Liver (tissue), 3 donors: ENCODE results near the gene TGFBR3.

Experiments used
- CTCF ChIP-seq: fragments of 150-350 bp; IDR thresholded peaks from 2 replicates; pipeline ENCODE4 v1.5.1; 2017; ENCODE audit warnings: improper control_type of control experiment, low read depth, low read length; ENCODE audit not compliant: missing input control
- FOXA1 ChIP-seq: IDR thresholded peaks from 2 replicates; pipeline ENCODE4 v1.6.1; 2016; ENCODE audit warnings: antibody characterized with exemption
- GABPA ChIP-seq, 2 donors: IDR thresholded peaks in 1 of 2; conservative IDR thresholded peaks in 1 of 2; 2 replicates each; pipeline ENCODE4 v1.6.1; 2016; ENCODE audit warnings: antibody characterized with exemption in 2 of 2, mild to moderate bottlenecking in 1 of 2, moderate library complexity in 1 of 2
- SP1 ChIP-seq: IDR thresholded peaks from 2 replicates; pipeline ENCODE4 v1.6.1; 2018; ENCODE audit warnings: antibody characterized with exemption, mild to moderate bottlenecking
- YY1 ChIP-seq: IDR thresholded peaks from 2 replicates; pipeline ENCODE4 v1.6.1; 2016; ENCODE audit warnings: antibody characterized with exemption, mild to moderate bottlenecking
- TF ChIP-seq, protein P1 (sequence below): IDR thresholded peaks from 2 replicates; pipeline ENCODE4 v1.6.1; 2016; ENCODE audit warnings: antibody characterized with exemption
- donor health status: healthy.
- donor health status: healthy.

GRCh38 chr1:91752324-91752723, 133.6 kb downstream of the TGFBR3 start:
- TF ChIP-seq YY1 (no peak), CTCF (no peak), SP1 (no peak), GABPA (IDR thresholded peaks at IDR 0.05 in 1 of 2, conservative IDR thresholded peaks at IDR 0.05 in 1 of 2) (no peak), FOXA1 (no peak)
- TF ChIP-seq, protein P1, sequence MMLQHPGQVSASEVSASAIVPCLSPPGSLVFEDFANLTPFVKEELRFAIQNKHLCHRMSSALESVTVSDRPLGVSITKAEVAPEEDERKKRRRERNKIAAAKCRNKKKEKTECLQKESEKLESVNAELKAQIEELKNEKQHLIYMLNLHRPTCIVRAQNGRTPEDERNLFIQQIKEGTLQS: no peak
